K562 (cell line): ENCODE results near the gene TM9SF4. TPM values are rescaled to one million over a fixed set of nuclear protein-coding genes. Genes with fewer than 3 reads are reported as not detected.

Experiments used
- ETV1 ChIP-seq: fragments of 450-650 bp; conservative IDR thresholded peaks from 2 replicates; pipeline ENCODE4 v1.6.1; 2016; ENCODE audit warnings: missing genetic modification characterization, control low read depth, low read depth, missing compliant biosample characterization
- FOSL1 ChIP-seq: fragments of 200-800 bp; sonication (Bioruptor generic); conservative IDR thresholded peaks from 2 replicates; pipeline ENCODE4 v1.6.1; 2016; ENCODE audit warnings: missing genetic modification characterization, missing compliant biosample characterization
- GABPA ChIP-seq: fragments of 200-800 bp; sonication (Bioruptor generic); conservative IDR thresholded peaks from 2 replicates; pipeline ENCODE4 v1.6.1; 2016; ENCODE audit warnings: low read depth, missing genetic modification characterization, missing compliant biosample characterization
- HNRNPUL1 ChIP-seq: fragments of 200-400 bp; formaldehyde crosslinking; IDR thresholded peaks from 2 replicates; pipeline ENCODE4 v1.6.1; 2017; ENCODE audit warnings: low read length
- KDM5B ChIP-seq: fragments of 200-600 bp; sonication (generic); IDR thresholded peaks from 2 replicates; pipeline ENCODE4 v1.6.1; 2012; ENCODE audit warnings: low read depth, mild to moderate bottlenecking, moderate library complexity, low read length, control low read depth, inconsistent platforms; ENCODE audit not compliant: insufficient replicate concordance
- MED1 ChIP-seq: sonication (generic); formaldehyde crosslinking; IDR thresholded peaks from 2 replicates; pipeline ENCODE4 v1.8.1; 2023; ENCODE audit warnings: missing genetic modification reagents, borderline replicate concordance
- PCBP2 ChIP-seq: fragments of 200-400 bp; formaldehyde crosslinking; IDR thresholded peaks from 2 replicates; pipeline ENCODE4 v1.6.1; 2018; ENCODE audit warnings: low read length, low read depth, mild to moderate bottlenecking, moderate library complexity; ENCODE audit not compliant: poor library complexity, severe bottlenecking
- RAD51 ChIP-seq: fragments of 450-650 bp; IDR thresholded peaks from 2 replicates; pipeline ENCODE4 v1.7.1; 2016; ENCODE audit warnings: low read depth, mild to moderate bottlenecking, borderline replicate concordance
- SREBF2 ChIP-seq: sonication (generic); formaldehyde crosslinking; IDR thresholded peaks from 2 replicates; pipeline ENCODE4 v1.4.0; 2020; ENCODE audit warnings: mild to moderate bottlenecking, missing genetic modification reagents
- ZNF12 ChIP-seq: sonication (generic); formaldehyde crosslinking; IDR thresholded peaks from 2 replicates; pipeline ENCODE4 v1.4.0; 2020; ENCODE audit warnings: mild to moderate bottlenecking, missing genetic modification reagents
- ZNF57 ChIP-seq: fragments of 450-650 bp; formaldehyde crosslinking; IDR thresholded peaks from 2 replicates; pipeline ENCODE4 v1.4.0; 2020; ENCODE audit warnings: mild to moderate bottlenecking, moderate library complexity
- polyA plus RNA-seq, 8 experiments: library from polyadenylated mRNA; depleted of rRNA in 4 of 8; stranded (reverse) in 5 of 8; unstranded in 3 of 8; fragments of >200 nt; fragmentation: Nextera tagmentation in 2 of 8; fragmentation: Illumina TruSeq in 1 of 8; extraction: Ambion mirVana in 2 of 8; extraction: Trizol in 1 of 8; gene quantifications; 2 replicates each; pipeline versions ENCODE4 v1.2.1 to v1.2.3, GENCODE V29; 2011 to 2014; ENCODE audit warnings: inconsistent platforms in 1 of 8, missing spikeins in 1 of 8
- total RNA-seq, 7 experiments: library from RNA; depleted of rRNA in 6 of 7; stranded (reverse); fragments of >200 nt in 6 of 7; fragmentation: Illumina TruSeq in 2 of 7; extraction: Trizol in 2 of 7; gene quantifications; 2 replicates each; pipeline versions ENCODE4 v1.2.1 to v1.2.3, GENCODE V29; 2011 to 2021; ENCODE audit warnings: low replicate concordance in 1 of 7
- TF ChIP-seq, protein P1 (sequence below): fragments of 250-450 bp; sonication (Bioruptor Pico); IDR thresholded peaks from 2 replicates; pipeline ENCODE4 v1.4.0; 2020; ENCODE audit warnings: mild to moderate bottlenecking, moderate library complexity
- TF ChIP-seq, protein P2 (sequence below): fragments of 200-800 bp; sonication (Bioruptor generic); IDR thresholded peaks from 2 replicates; pipeline ENCODE4 v1.6.1; 2017; ENCODE audit warnings: missing genetic modification characterization, missing compliant biosample characterization
- TF ChIP-seq, protein P3 (sequence below): fragments of 450-650 bp; IDR thresholded peaks from 2 replicates; pipeline ENCODE4 v1.6.1; 2016; ENCODE audit warnings: missing biosample characterization, missing genetic modification characterization
- TF ChIP-seq, protein P4 (sequence below), 3 experiments: fragments of 200-800 bp in 1 of 3; sonication (Bioruptor generic) in 1 of 3; sonication (generic) in 1 of 3; formaldehyde crosslinking in 1 of 3; IDR thresholded peaks; 2 replicates each; pipeline versions ENCODE4 v1.6.1 to v1.8.0; 2016 to 2022; ENCODE audit warnings: mild to moderate bottlenecking in 2 of 3, missing compliant biosample characterization in 2 of 3, missing genetic modification characterization in 2 of 3, missing genetic modification reagents in 1 of 3
- TF ChIP-seq, protein P5 (sequence below): sonication (generic); formaldehyde crosslinking; IDR thresholded peaks from 2 replicates; pipeline ENCODE4 v1.8.0; 2022; ENCODE audit warnings: mild to moderate bottlenecking, missing genetic modification reagents
- TF ChIP-seq, protein P6 (sequence below): sonication (generic); formaldehyde crosslinking; IDR thresholded peaks from 2 replicates; pipeline ENCODE4 v1.8.1; 2022; ENCODE audit warnings: missing genetic modification reagents

Gene TM9SF4
- total and polyA plus RNA-seq, 9 of the 15 experiments (the other 6 are each of a cell fraction or from before 2014, with no cell fraction given): 14.5 to 46.3 (median 26.9) TPM

DNA sequence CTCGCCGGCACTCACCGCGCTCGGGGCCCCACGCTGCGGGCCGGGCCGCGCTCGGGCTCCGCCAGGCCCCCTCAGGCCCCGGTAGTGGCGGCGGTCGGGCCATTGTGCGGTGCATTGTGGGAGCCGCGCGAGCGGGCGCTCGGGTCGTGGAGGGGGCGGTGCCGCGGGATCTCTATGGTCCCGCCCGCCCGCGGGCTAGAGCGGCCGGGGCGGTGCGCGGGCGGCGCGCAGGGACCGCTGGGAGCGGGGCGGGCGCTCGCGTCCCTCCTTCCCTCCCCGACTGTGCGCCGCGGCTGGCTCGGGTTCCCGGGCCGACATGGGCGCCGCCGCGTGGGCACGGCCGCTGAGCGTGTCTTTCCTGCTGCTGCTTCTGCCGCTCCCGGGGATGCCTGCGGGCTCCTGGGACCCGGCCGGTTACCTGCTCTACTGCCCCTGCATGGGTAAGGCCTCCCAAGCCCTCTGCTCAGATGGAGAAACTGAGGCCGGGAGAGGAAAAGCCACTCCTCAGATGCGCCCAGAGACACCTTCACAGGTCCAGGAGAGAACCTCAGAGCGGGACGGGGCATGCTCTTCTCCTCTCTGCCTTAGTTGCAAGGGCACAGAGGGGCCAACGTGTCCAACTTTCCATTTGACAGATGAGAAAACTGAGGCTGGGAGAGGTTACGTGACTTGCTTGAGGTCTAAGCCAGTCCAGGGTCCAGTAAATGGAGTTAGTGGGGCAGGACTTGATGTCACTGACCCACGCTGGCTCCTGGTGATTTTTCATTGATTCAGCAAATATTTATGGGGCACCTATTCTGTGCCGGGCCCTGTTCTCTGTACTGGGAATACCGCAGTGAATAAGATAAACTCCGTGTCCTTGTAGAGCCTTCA is 98.3 kb downstream of the TM9SF4 start, which contains the start of the genes PLAGL2 and POFUT1 (continued):
- TF ChIP-seq, protein P1, sequence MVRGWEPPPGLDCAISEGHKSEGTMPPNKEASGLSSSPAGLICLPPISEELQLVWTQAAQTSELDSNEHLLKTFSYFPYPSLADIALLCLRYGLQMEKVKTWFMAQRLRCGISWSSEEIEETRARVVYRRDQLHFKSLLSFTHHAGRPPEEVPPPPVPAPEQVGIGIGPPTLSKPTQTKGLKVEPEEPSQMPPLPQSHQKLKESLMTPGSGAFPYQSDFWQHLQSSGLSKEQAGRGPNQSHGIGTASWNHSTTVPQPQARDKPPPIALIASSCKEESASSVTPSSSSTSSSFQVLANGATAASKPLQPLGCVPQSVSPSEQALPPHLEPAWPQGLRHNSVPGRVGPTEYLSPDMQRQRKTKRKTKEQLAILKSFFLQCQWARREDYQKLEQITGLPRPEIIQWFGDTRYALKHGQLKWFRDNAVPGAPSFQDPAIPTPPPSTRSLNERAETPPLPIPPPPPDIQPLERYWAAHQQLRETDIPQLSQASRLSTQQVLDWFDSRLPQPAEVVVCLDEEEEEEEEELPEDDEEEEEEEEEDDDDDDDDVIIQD: no peak
- TF ChIP-seq ZNF57 (CRISPR knock-in tag) (peak; percentile 47; the same call in 1 of the 2 replicates), ETV1 (tag) (no peak), MED1 (CRISPR knock-in tag) (no peak), PCBP2 (no peak), ZNF12 (CRISPR knock-in tag) (0 out of 2 replicates have a peak, but pooled peaks have one; percentile 22), SREBF2 (no peak), GABPA (peak; percentile 68), FOSL1 (tag) (peak; percentile 31; the same call in 1 of the 2 replicates), HNRNPUL1 (no peak), RAD51 (no peak), KDM5B (peak; percentile 96)
- TF ChIP-seq, protein P2, sequence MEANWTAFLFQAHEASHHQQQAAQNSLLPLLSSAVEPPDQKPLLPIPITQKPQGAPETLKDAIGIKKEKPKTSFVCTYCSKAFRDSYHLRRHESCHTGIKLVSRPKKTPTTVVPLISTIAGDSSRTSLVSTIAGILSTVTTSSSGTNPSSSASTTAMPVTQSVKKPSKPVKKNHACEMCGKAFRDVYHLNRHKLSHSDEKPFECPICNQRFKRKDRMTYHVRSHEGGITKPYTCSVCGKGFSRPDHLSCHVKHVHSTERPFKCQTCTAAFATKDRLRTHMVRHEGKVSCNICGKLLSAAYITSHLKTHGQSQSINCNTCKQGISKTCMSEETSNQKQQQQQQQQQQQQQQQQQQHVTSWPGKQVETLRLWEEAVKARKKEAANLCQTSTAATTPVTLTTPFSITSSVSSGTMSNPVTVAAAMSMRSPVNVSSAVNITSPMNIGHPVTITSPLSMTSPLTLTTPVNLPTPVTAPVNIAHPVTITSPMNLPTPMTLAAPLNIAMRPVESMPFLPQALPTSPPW: peak; percentile 88
- TF ChIP-seq, protein P3, sequence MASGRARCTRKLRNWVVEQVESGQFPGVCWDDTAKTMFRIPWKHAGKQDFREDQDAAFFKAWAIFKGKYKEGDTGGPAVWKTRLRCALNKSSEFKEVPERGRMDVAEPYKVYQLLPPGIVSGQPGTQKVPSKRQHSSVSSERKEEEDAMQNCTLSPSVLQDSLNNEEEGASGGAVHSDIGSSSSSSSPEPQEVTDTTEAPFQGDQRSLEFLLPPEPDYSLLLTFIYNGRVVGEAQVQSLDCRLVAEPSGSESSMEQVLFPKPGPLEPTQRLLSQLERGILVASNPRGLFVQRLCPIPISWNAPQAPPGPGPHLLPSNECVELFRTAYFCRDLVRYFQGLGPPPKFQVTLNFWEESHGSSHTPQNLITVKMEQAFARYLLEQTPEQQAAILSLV: no peak
- TF ChIP-seq, protein P4, sequence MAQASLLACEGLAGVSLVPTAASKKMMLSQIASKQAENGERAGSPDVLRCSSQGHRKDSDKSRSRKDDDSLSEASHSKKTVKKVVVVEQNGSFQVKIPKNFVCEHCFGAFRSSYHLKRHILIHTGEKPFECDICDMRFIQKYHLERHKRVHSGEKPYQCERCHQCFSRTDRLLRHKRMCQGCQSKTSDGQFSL (CRISPR knock-in tag; IDR thresholded peaks at IDR 0.05): no peak
- TF ChIP-seq, protein P4 (tag; IDR thresholded peaks at IDR 0.05): no peak
- TF ChIP-seq, protein P5, sequence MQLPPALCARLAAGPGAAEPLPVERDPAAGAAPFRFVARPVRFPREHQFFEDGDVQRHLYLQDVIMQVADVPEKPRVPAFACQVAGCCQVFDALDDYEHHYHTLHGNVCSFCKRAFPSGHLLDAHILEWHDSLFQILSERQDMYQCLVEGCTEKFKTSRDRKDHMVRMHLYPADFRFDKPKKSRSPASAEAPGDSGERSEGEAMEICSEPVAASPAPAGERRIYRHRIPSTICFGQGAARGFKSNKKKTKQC (CRISPR knock-in tag): 0 out of 2 replicates have a peak, but pooled peaks have one; percentile 42
- TF ChIP-seq, protein P6, sequence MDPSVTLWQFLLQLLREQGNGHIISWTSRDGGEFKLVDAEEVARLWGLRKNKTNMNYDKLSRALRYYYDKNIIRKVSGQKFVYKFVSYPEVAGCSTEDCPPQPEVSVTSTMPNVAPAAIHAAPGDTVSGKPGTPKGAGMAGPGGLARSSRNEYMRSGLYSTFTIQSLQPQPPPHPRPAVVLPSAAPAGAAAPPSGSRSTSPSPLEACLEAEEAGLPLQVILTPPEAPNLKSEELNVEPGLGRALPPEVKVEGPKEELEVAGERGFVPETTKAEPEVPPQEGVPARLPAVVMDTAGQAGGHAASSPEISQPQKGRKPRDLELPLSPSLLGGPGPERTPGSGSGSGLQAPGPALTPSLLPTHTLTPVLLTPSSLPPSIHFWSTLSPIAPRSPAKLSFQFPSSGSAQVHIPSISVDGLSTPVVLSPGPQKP (CRISPR knock-in tag): no peak
